DMS79 (cell line): ENCODE results near the gene TLE5.
A peak's percentile ranks its signal among the peaks of the same experiment; 100 is the strongest.
"Not testable (repeated sequence)": the region's sequence is repeated elsewhere in the genome, so short reads cannot be mapped to it uniquely, and the experiment has no call there.

Experiments used
- DNase-seq: peaks from one replicate; lab custom pipeline; 2025; lab: John Stamatoyannopoulos, UW

The TLE5 gene

DNA sequence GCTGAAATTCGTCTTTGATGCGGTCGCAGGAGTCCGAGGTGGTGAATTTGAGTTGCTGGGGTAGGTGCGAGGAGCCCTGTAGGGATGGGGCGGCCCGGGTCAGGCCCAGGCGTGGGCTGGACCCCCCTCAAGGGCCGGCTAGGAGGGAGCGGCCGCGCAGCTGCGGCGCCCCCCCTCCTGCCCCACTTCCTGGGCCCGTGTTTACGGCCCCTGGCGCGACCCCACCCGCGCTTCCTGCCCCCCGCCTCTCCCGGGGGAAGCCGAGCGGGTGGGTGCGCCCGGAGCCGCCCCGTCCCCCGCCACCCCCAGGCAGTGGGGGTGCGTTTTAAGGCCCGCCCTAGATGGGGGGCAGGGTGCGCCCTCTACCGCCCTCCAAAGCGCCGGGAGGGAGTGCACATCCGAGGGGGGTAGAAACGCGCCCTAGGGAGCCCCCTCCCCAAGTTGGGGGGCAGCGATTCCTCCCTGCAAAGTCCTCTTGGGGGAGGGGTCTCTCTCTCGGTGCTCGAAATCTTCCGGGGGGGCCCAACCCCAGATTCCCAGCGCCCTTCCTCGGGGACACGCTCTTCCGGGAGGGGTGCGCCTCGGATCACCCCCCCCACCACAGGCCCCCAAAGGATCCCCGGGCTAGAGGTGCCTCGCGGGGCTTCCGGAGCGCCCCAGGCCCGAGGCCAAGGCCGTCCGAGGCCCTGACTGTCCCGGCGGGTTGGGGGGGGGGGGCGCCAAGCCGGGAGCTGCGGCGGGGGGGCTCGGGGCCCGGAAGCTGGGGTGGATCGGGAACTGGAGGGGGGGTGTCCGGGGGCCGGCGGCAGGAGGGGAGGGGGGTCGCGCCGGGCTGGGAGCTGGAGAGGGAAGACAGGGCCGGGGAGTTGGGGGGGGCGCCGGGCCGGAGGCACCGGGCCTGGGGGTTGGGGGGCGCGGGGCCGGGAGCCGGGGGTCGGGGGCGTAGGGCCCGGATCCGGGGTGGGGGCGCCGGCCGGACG is 823 bp downstream of the TLE5 start:
- no peak for DNase-seq

DNA sequence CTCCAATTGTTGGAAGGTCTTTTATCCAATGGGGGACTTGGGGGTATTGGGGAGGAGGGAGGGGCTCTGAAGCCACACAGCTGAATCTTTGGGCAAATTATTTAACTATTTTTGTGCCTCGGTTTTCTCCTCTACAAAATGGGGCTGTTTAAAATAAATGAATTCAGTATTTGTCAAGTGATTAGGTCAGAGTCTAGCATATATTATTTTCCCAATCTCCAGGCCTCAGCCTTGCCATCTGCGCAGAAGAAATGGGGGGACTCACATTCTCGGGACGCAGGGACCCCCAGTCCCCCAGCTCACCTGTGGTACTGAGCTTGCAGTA is 1.5 kb downstream of the TLE5 start:
- no peak for DNase-seq

DNA sequence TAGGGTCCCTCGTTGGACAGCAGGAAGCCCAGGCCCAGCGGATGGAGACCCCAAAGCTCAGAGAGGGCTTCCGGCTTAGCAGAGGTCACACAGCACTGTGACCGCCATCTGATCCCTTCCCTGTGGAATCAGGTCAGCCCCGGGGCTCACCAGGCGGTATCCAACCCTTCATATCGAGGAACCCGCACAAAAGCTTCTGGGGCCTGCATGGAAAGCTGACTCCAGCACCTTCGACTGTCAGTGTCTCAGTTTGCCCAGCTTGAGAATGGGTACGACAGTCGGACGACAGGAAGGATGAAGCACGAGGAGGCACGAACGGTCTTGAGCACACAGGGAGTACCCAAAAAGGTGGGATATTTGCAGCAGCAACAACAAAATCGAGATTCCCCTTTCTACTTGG is 2.6 kb downstream of the TLE5 start:
- no peak for DNase-seq

GRCh38 chr19:3058821-3059314 is 3.4 kb downstream of the TLE5 start:
- DNase-seq = no peak

- no peak for DNase-seq
These were observed 4.1 kb downstream of the TLE5 start for GRCh38 chr19:3058009-3058820.

- DNase-seq = peak; percentile 79
These were observed 5.0 kb downstream of the TLE5 start for GRCh38 chr19:3057275-3057714.

DNA sequence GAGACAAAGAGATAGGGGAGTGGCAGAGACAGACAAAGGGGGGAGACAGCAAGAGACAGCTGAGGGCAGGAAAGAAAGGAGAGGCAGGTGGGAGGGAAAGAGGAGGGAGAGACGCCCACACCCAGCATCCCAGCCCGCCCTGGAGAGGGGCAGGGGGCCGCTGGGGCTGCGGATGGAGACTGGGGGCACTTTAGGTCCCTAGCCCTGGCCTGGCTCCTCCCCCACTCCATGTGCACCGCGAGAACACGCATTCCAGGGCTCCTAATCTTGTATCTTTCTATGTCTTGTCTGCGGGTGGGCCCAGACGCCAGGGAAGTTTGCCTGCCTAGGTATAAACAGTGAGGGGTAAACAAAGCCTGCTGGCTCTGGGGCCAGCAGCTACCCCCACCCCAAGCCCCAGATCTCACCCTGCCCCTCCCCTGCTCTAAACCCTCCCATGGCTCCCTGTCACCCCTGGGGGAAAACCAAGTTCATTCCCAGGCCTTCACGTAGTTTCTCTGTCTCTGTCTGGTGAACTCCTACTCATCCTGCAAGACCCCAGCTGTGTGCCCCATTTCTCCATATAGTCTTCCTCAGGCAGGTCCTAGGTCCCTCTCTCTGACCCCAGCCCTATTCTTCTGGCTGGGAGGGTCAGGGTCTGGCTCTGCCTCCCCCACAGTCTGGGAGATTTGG is 5.7 kb downstream of the TLE5 start:
- no peak for DNase-seq

- DNase-seq = peak; percentile 89
These were observed 6.4 kb downstream of the TLE5 start for GRCh38 chr19:3055741-3056416.

DNA sequence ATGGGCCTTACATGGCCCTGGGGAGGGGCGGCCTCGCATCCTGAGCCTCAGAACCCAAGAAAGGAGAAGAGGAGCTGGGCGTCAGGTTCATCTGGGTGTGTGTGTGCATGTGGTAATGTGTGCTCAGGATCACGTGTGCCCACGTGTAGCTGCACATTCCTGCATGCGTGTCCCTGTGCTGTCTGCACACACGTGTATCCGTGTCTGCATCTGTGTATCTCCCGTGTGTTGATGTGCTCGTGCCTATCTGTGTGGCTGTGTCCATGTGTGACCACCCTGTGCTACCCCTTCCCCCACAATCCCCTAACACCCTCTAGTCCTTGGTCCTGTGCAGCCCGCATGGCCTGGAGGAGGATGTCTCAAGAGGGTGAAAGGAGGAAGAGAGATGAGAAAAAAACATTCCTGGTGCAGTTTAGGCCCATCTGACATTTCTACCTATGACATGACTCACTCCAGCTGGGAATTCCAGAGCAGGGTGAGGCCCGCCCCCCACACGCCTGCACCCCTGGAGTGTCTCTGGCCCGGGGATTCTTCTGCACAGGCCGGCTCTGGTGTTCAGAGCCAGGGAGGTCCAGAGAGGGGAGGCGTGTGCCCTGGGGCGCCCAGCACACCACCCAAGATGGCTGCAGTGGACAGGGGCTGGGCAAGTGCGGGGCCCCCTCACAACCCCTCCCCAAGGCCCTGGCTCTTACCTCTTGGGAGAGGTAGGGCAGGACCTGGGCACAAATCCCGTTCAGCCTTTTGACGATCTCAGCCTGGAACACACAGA is 7.1 kb downstream of the TLE5 start:
- DNase-seq = no peak

GRCh38 chr19:3054265-3054971 is 7.9 kb downstream of the TLE5 start:
- no peak for DNase-seq

- no peak for DNase-seq
These were observed 8.5 kb downstream of the TLE5 start for GRCh38 chr19:3053780-3054179.

DNA sequence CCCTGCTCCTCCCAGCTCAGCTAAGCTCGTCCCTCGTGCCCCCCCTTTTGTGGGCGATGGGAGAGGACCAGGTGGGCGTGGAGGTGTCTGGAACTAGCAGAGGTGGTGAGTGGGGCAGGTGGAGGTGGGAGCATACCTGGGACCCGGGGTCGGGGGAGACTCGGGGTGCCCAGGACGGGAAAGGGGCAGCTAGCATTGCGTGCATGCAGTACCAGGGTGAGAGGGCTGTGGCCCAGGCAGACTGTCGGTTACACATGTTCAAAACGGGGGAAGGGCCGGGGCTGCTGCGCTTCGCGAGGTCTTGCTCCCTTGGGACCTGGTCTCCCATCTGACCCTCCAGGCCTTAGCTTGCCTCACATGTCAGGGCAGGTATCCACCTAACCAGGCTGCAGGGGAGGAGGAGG is 9.1 kb downstream of the TLE5 start:
- DNase-seq = no peak

GRCh38 chr19:3050016-3050415 is 12.3 kb downstream of the TLE5 start:
- DNase-seq = not testable (repeated sequence)

GRCh38 chr19:3049089-3049488 is 13.2 kb downstream of the TLE5 start:
- no peak for DNase-seq

DNA sequence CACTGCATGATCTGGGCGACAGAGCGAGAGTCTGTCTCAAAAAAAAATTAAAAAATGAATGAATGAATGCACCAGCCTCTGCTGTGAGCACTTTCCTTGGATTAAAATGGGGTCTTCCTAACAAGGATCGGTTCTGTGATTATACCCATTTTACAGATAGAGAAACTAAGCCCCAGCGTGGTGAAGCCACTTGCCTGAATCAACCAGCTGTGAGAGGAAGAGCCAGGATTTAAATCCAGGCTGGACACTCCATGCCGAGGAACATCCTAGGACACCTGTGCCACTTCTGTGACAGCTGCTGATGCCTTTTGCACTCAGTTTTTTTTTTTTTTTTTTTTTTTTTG is 14.1 kb downstream of the TLE5 start:
- no peak for DNase-seq

GRCh38 chr19:3047496-3048189 is 14.7 kb downstream of the TLE5 start:
- no peak for DNase-seq

DNA sequence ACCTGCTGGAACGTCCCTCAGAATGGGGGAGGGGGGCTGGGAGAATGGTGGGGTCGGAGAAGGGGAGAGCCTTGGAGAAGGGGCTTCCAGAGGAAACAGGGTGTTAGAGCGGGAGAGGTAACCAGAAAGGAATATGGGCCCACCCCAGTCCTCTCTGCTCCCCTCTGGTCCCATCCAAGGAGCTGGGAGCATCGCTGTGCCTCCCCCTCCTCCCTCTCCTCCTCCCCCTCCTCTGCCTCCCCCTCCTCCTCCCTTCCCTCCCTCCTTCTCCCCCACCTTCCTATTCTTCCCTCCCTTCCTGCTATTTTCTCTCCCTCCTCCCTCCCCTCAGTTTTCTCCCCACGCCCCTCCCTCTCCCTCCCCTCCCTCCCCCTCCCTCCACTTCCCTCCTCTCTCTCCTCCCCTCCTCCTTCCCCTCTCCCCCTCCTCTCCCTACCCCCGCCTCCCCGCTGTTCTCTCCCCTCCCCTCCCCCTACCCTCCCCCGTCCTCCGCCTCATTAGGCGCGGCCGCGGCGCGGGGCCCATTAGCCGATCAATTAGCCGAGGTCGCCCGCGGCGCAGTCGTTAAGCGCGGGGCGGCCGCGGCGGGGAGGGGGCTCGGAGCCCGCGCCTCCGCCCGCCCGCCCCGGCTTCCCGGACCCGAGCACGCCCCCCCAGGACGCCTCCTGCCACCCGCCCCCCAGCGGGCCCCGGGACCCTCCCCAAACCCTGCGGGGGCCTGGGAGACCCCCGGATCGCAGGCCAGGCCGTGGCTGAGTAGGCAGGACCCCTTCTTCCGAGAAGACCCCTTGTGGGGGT is 15.4 kb downstream of the TLE5 start:
- no peak for DNase-seq

- DNase-seq = no peak
These were observed 16.2 kb downstream of the TLE5 start for GRCh38 chr19:3045885-3046697.
